GM18868 (cell line): ENCODE results near the gene DENND5B.

ENCODE experiments used
- ATAC-seq: cut with Tn5 transposase; IDR thresholded peaks from one replicate; pipeline ENCODE4 v1.9.1; 2021; ENCODE audit warnings: mild to moderate bottlenecking, moderate library complexity; ENCODE audit not compliant: unreplicated experiment

The DENND5B gene

GRCh38 chr12:31343139-31343538 is 247.8 kb downstream of the DENND5B start:
- no peak for ATAC-seq

DNA sequence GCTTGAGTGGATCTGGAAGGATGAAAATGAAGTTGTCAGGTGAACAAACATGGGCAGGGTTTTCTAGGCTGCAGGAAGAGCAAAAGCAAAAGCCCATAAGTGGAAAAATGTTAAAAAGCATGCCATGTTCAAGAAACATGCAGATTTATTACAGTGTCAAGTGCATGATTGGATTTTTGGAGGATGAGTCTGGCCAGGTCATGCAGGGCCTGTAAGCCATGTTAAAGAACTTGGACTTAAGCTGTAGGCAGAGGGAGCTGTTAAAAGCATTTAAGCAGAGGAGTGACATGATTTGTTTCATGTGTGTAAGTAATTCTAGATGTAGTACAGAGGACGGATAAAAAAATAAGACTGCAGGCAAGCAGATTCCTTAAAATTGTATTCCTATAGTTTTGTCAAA is 248.7 kb downstream of the DENND5B start:
- ATAC-seq, result no peak

DNA sequence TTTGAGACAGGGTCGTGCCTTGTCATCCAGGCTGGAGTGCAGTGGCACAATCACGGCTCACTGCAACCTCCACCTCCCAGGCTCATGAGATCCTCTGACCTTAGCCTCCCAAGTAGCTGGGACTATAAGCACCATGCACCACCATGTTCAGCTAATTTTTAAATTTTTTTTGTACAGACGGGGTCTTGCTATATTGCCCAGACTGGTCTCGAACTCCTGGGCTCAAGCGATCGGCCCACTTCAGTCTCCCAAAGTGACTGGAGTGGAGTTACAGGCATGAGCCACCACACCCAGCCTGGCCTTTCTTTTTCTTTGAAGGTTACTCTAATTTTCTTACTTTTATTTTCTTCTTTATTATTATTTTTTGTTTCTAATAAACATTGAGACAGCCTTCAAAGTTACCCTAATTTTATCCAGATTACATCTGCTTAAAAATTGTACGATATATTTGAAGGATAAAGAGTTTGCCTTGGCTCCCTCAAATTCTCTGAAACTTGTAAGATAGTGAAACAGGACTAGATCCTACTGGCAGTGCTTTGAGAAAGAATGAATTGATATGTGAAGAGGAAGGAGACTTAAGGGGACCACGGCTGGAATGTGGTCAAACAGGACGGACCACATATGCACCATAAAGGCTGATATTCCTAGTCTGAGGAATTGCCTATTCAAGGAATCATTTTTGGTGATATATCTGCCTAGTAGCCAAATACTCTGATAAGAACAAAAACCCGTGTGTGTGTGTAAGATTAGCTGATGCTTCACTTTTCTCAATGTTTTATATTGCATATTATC is 250.9 kb downstream of the DENND5B start:
- no peak for ATAC-seq

- no peak for ATAC-seq
These were observed 253.0 kb downstream of the DENND5B start for GRCh38 chr12:31337952-31338351.
